ENCODE results near the gene SERPINA4.
A peak's percentile ranks its signal among the peaks of the same experiment; 100 is the strongest.

Gene SERPINA4

GRCh38 chr14:94560751-94561655, at the start of gene SERPINA4:
Gene SERPINA4, plus strand, starts transcription at chr14:94561442. Its CDS starts 2,041 bp downstream, at chr14:94563483.
- DNase-seq (ENCODE audit: low spot score): no peak

- no peak for DNase-seq (ENCODE audit: low spot score)
These were observed 46.9 kb upstream of the SERPINA4 start for GRCh38 chr14:94514351-94514750.

GRCh38 chr14:94515426-94515825, 45.8 kb upstream of the SERPINA4 start:
- DNase-seq (ENCODE audit: low spot score): no peak

- no peak for DNase-seq (ENCODE audit: low spot score)
These were observed 45.4 kb upstream of the SERPINA4 start for GRCh38 chr14:94515856-94516255.

GRCh38 chr14:94517248-94517640, 44.0 kb upstream of the SERPINA4 start:
- no peak for DNase-seq (ENCODE audit: low spot score)

- DNase-seq (ENCODE audit: low spot score): peak; percentile 1
These were observed 43.5 kb upstream of the SERPINA4 start for GRCh38 chr14:94517641-94518257.

GRCh38 chr14:94521375-94522114, 39.7 kb upstream of the SERPINA4 start:
- DNase-seq (ENCODE audit: low spot score): no peak

GRCh38 chr14:94522115-94522724, 39.0 kb upstream of the SERPINA4 start:
- no peak for DNase-seq (ENCODE audit: low spot score)

- no peak for DNase-seq (ENCODE audit: low spot score)
These were observed 38.0 kb upstream of the SERPINA4 start for GRCh38 chr14:94523265-94523664.

- no peak for DNase-seq (ENCODE audit: low spot score)
These were observed 37.1 kb upstream of the SERPINA4 start for GRCh38 chr14:94524093-94524492.

- DNase-seq (ENCODE audit: low spot score): no peak
These were observed 30.1 kb upstream of the SERPINA4 start for GRCh38 chr14:94531187-94531586.

- DNase-seq (ENCODE audit: low spot score): no peak
These were observed 28.8 kb upstream of the SERPINA4 start for GRCh38 chr14:94532447-94532846.

GRCh38 chr14:94535506-94535905, 25.7 kb upstream of the SERPINA4 start:
- no peak for DNase-seq (ENCODE audit: low spot score)

GRCh38 chr14:94536836-94537235, 24.4 kb upstream of the SERPINA4 start:
- DNase-seq (ENCODE audit: low spot score): no peak

- DNase-seq (ENCODE audit: low spot score): no peak
These were observed 23.0 kb upstream of the SERPINA4 start for GRCh38 chr14:94538070-94538740.

GRCh38 chr14:94539181-94539580, 22.1 kb upstream of the SERPINA4 start:
- no peak for DNase-seq (ENCODE audit: low spot score)

GRCh38 chr14:94540031-94540794, 21.0 kb upstream of the SERPINA4 start:
- DNase-seq (ENCODE audit: low spot score): no peak

GRCh38 chr14:94541234-94541975, 19.8 kb upstream of the SERPINA4 start:
- DNase-seq (ENCODE audit: low spot score): no peak

- no peak for DNase-seq (ENCODE audit: low spot score)
These were observed 19.0 kb upstream of the SERPINA4 start for GRCh38 chr14:94542111-94542810.

All from pons (tissue), 1 donor.